MG63 (cell line): Measurements from ENCODE around the gene SLAMF6. TPM values are rescaled to one million over a fixed set of nuclear protein-coding genes. Genes with fewer than 3 reads are reported as not detected.
"Not testable (repeated sequence)": the region's sequence is repeated elsewhere in the genome, so short reads cannot be mapped to it uniquely, and the experiment has no call there.

ENCODE experiments used
- DNase-seq: peaks from one replicate; pipeline ENCODE4 v3.0.0-alpha.2; 2020
- H3K27me3 ChIP-seq: fragments of 250-450 bp; sonication (Bioruptor Pico); 2 replicates; pipeline ENCODE4 v1.5.1; 2020; ENCODE audit warnings: mild to moderate bottlenecking, moderate library complexity
- H3K36me3 ChIP-seq: fragments of 250-450 bp; sonication (Bioruptor Pico); 2 replicates; pipeline ENCODE4 v1.5.1; 2020; ENCODE audit warnings: mild to moderate bottlenecking, moderate library complexity
- H3K4me3 ChIP-seq: fragments of 250-450 bp; sonication (Bioruptor Pico); 2 replicates; pipeline ENCODE4 v1.5.1; 2020; ENCODE audit warnings: mild to moderate bottlenecking, moderate library complexity
- H3K9me3 ChIP-seq: fragments of 250-450 bp; sonication (Bioruptor Pico); 2 replicates; pipeline ENCODE4 v1.5.1; 2020; ENCODE audit warnings: mild to moderate bottlenecking, moderate library complexity
- total RNA-seq: library from RNA; depleted of rRNA; stranded (reverse); fragments of >200 nt; shearing (Covaris generic); gene quantifications from 2 replicates; pipeline ENCODE4 v1.2.3, GENCODE V29; 2014; ENCODE audit warnings: low replicate concordance

The SLAMF6 gene
- total RNA-seq, 1 experiment from 2014 or later: not detected

GRCh38 chr1:160548960-160549664 is 26.1 kb upstream of the SLAMF6 start:
- Histone ChIP-seq H3K27me3 (no peaks in the 10 kb centered on the region; the same call in 1 of the 2 replicates), H3K36me3 (no peaks in the 10 kb centered on the region), H3K9me3 (no peaks in the 10 kb centered on the region), H3K4me3 (no peak overlapping the region)
- DNase-seq: no peak

DNA sequence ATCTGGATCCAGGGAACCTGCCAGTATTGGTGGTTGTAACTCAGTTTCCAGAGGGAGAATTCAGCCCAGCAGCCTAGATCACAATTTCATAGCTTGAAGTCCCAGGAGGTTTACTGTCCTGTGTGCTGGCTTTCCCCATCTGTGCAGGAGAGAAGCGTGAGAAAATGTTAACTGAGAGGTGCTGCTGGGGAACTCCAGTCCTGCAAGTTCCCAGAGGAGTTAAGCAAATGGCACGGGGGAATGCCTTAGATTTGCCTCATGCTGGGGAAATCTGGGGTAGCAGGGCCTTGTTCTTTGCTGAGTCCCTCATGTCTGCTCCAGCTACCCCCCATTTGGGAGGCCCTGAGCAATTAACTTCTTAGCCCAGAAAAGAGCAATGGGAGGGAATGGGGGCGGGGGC is 25.1 kb upstream of the SLAMF6 start:
- Histone ChIP-seq H3K36me3 (no peaks in the 10 kb centered on the region), H3K9me3 (no peaks in the 10 kb centered on the region), H3K4me3 (no peak overlapping the region), H3K27me3 (no peaks in the 10 kb centered on the region; the same call in 1 of the 2 replicates)
- no peak for DNase-seq

DNA sequence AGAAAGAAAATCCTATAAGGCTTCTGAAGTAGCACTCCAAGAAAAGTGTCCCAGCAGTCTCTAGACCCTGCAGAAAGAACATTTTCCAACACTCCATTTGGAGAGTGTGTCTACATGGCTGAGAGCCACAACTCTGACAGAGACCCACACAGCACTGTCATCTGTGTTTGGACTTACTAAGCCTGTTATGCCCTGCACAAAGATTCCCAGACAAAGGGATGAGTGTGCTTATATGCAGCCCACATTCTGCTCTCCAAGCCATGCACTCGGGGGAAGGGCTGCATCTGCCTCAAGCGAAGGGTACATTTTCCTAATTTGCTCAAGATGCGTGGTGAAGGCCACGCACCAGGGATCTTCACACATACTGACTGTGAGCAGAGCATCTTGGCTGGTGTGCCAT is 24.4 kb upstream of the SLAMF6 start:
- Histone ChIP-seq H3K27me3 (no peaks in the 10 kb centered on the region), H3K4me3 (no peak overlapping the region), H3K9me3 (no peaks in the 10 kb centered on the region), H3K36me3 (no peaks in the 10 kb centered on the region)
- DNase-seq: no peak

DNA sequence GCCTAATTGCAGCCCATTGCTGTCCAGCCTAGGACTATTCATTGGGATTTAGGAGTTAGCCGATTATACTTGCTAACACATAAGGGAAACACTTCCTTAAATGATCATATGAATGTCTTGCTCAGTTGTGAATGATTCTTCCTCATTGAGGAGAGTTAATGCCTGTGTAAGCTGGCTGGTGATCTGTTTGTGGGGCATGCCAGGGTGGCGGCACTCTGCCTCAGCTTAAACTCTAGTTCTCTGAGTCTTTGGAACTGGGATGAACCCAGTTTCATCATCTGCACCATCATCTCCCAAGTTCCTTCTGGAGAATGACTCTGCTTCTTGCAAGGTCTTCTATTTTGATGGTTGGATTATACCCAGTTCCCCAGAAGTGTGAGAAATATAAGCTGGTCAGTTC is 23.9 kb upstream of the SLAMF6 start:
- no peak for DNase-seq
- no peak overlapping the region for H3K4me3 ChIP-seq
- no peaks in the 10 kb centered on the region for H3K9me3 ChIP-seq
- H3K27me3 ChIP-seq: no peaks in the 10 kb centered on the region
- H3K36me3 ChIP-seq: no peaks in the 10 kb centered on the region

- Histone ChIP-seq H3K4me3 (no peak overlapping the region), H3K27me3 (no peaks in the 10 kb centered on the region), H3K36me3 (no peaks in the 10 kb centered on the region), H3K9me3 (no peaks in the 10 kb centered on the region)
- DNase-seq: no peak
Observed at GRCh38 chr1:160544647-160545046, 21.6 kb upstream of the SLAMF6 start.

DNA sequence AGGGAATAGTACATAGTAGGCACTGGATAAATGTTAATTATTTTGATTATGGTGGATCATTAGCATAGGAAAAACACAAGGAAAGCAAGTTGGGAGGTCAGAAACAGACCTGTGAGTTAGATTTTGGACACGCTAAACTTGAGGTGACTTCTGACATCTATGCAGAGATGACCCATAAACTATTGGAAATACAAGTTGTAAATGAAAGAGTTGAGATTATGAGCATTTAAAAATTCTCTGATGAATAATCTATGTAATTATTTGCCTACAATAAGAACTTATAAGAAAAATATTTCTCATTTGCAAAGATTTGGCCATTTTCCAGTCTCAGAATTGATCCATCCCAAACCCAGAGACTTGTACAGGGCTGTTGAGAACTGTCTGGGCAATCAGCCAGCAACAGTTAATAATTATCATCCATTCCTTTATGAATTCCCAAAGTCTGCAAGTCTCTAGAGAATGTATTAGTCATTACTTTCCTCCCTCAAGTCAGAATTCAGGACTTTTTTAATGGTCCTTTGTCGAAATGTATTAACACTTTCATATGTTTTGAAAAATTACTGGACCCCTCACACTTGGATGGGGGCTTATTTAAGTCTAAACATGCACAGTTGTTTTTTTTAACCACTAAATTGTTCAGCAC is 19.4 kb upstream of the SLAMF6 start:
- no peaks in the 10 kb centered on the region for H3K27me3 ChIP-seq
- H3K9me3 ChIP-seq: no peaks in the 10 kb centered on the region
- no peaks in the 10 kb centered on the region for H3K36me3 ChIP-seq
- DNase-seq: no peak
- no peak overlapping the region for H3K4me3 ChIP-seq

- no peaks in the 10 kb centered on the region for H3K36me3 ChIP-seq
- DNase-seq: no peak
Observed at GRCh38 chr1:160541622-160542302, 18.7 kb upstream of the SLAMF6 start.

GRCh38 chr1:160540859-160541233 is 17.8 kb upstream of the SLAMF6 start:
- Histone ChIP-seq H3K36me3 (no peaks in the 10 kb centered on the region), H3K9me3 (no peaks in the 10 kb centered on the region), H3K27me3 (no peaks in the 10 kb centered on the region), H3K4me3 (no peak overlapping the region)
- DNase-seq: no peak

More at GRCh38 chr1:160541622-160542302, 18.7 kb upstream of the SLAMF6 start:
- no peaks in the 10 kb centered on the region for H3K27me3 ChIP-seq
- no peak overlapping the region for H3K4me3 ChIP-seq
- H3K9me3 ChIP-seq: no peaks in the 10 kb centered on the region

- DNase-seq: no peak
- no peaks in the 10 kb centered on the region for H3K36me3 ChIP-seq
- peaks cover under 1% of the 10 kb centered on the region; the same call in 1 of the 2 replicates for H3K9me3 ChIP-seq
- no peak overlapping the region for H3K4me3 ChIP-seq
- no peaks in the 10 kb centered on the region for H3K27me3 ChIP-seq
Observed at GRCh38 chr1:160539990-160540858, 17.2 kb upstream of the SLAMF6 start.

- no peak for DNase-seq
Observed at GRCh38 chr1:160539684-160539989, 16.6 kb upstream of the SLAMF6 start.

GRCh38 chr1:160538985-160539651 is 16.1 kb upstream of the SLAMF6 start:
- Histone ChIP-seq H3K4me3 (no peak overlapping the region), H3K9me3 (peaks cover 8% of the 10 kb centered on the region), H3K36me3 (no peaks in the 10 kb centered on the region), H3K27me3 (no peaks in the 10 kb centered on the region)
- no peak for DNase-seq

More at GRCh38 chr1:160539684-160539989, 16.6 kb upstream of the SLAMF6 start:
- peaks cover 7% of the 10 kb centered on the region for H3K9me3 ChIP-seq
- no peaks in the 10 kb centered on the region for H3K27me3 ChIP-seq
- no peak overlapping the region for H3K4me3 ChIP-seq
- no peaks in the 10 kb centered on the region for H3K36me3 ChIP-seq

GRCh38 chr1:160537714-160538665 is 14.9 kb upstream of the SLAMF6 start:
- Histone ChIP-seq H3K27me3 (no peaks in the 10 kb centered on the region), H3K4me3 (no peak overlapping the region)
- no peak for DNase-seq

DNA sequence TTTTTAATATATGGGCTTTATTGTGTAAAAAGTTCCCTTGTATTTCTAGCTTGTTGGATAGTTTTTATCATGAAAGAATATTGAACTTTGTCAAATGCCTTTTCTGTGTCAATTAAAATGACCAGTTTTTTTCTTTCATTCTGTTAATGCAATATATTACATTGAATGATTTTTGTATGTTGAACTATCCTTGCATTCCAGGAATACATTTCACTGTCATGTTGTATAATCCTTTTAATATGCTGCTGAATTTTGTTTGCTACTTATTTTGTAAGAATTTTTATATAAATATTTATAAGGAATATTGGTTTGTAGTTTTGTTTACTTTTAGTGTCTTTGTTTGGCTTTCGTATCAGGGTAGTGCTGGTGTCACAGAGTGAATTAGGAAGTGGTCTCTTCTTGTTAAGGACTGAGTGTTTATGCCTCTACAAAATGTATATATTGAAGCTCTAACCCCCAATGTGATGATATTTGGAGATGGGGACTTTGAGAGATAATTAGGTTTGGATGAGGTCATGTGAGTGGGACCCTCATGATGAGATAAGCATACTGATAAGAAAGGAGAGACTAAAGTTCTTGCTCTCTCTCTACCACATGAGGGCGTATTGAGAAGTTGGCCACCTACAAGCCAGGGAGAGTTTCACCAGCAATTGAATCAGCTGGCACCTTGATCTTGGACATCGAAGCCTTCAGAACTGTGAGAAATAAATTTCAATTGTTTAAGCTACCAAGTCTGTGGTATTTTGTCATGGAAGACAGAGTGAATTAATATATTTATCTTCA is 12.0 kb upstream of the SLAMF6 start:
- H3K4me3 ChIP-seq: no peak overlapping the region
- DNase-seq: no peak
- no peaks in the 10 kb centered on the region for H3K36me3 ChIP-seq
- H3K9me3 ChIP-seq: peaks cover 8% of the 10 kb centered on the region
- no peaks in the 10 kb centered on the region for H3K27me3 ChIP-seq

More at GRCh38 chr1:160537714-160538665, 14.9 kb upstream of the SLAMF6 start:
- Histone ChIP-seq H3K9me3 (peaks cover 8% of the 10 kb centered on the region), H3K36me3 (no peaks in the 10 kb centered on the region)

- not testable (repeated sequence) for H3K9me3 ChIP-seq, H3K4me3 ChIP-seq, H3K27me3 ChIP-seq, DNase-seq, H3K36me3 ChIP-seq
Observed at GRCh38 chr1:160532557-160532813, 9.4 kb upstream of the SLAMF6 start.
